HG03060 (cell line): ENCODE results near the gene KRTAP4-4.
"Not testable (repeated sequence)": the region's sequence is repeated elsewhere in the genome, so short reads cannot be mapped to it uniquely, and the experiment has no call there.

ENCODE experiments used
- ATAC-seq: cut with Tn5 transposase; IDR thresholded peaks from one replicate; pipeline ENCODE4 v1.9.1; 2021; ENCODE audit warnings: low read depth, moderate number of reproducible peaks; ENCODE audit not compliant: unreplicated experiment

KRTAP4-4 gene

GRCh38 chr17:41148971-41149651, 11.4 kb downstream of the KRTAP4-4 start:
- not testable (repeated sequence) for ATAC-seq

GRCh38 chr17:41147531-41148204, 12.9 kb downstream of the KRTAP4-4 start:
- ATAC-seq, result no peak

- ATAC-seq, result no peak
These were observed 15.3 kb downstream of the KRTAP4-4 start for GRCh38 chr17:41145261-41145660.

- no peak for ATAC-seq
These were observed 15.7 kb downstream of the KRTAP4-4 start for GRCh38 chr17:41144846-41145245.

GRCh38 chr17:41141361-41141760, 19.2 kb downstream of the KRTAP4-4 start:
- no peak for ATAC-seq

GRCh38 chr17:41140360-41141131, 20.0 kb downstream of the KRTAP4-4 start, which contains the start of gene KRTAP4-6:
Gene KRTAP4-6 (minus strand): TSS chr17:41140544. CDS start chr17:41140487, 57 bp downstream.
- no peak for ATAC-seq

GRCh38 chr17:41139865-41140264, 20.7 kb downstream of the KRTAP4-4 start:
- ATAC-seq, result not testable (repeated sequence)

- ATAC-seq, result no peak
These were observed 26.4 kb downstream of the KRTAP4-4 start for GRCh38 chr17:41133880-41134735.

- no peak for ATAC-seq
These were observed 28.6 kb downstream of the KRTAP4-4 start for GRCh38 chr17:41131979-41132378.

- no peak for ATAC-seq
These were observed 33.2 kb downstream of the KRTAP4-4 start for GRCh38 chr17:41127371-41127770.

- no peak for ATAC-seq
These were observed 34.1 kb downstream of the KRTAP4-4 start for GRCh38 chr17:41126412-41126811.

GRCh38 chr17:41125064-41125463, 35.5 kb downstream of the KRTAP4-4 start:
- no peak for ATAC-seq

GRCh38 chr17:41123991-41124371, 36.6 kb downstream of the KRTAP4-4 start, which contains the start of gene KRTAP4-12:
Gene KRTAP4-12 (minus strand): TSS chr17:41124182. CDS start chr17:41124122, 60 bp downstream.
- not testable (repeated sequence) for ATAC-seq

- ATAC-seq, result not testable (repeated sequence)
These were observed 37.1 kb downstream of the KRTAP4-4 start for GRCh38 chr17:41123292-41123990.

GRCh38 chr17:41121742-41122141, 38.8 kb downstream of the KRTAP4-4 start:
- ATAC-seq, result no peak

GRCh38 chr17:41119696-41120690, 40.6 kb downstream of the KRTAP4-4 start:
- ATAC-seq, result not testable (repeated sequence)

- no peak for ATAC-seq
These were observed 41.8 kb downstream of the KRTAP4-4 start for GRCh38 chr17:41118721-41119120.

- not testable (repeated sequence) for ATAC-seq
These were observed 42.6 kb downstream of the KRTAP4-4 start, which contains the start of gene KRTAP4-11 for GRCh38 chr17:41117846-41118386. Gene KRTAP4-11 (minus strand): TSS chr17:41118373. CDS start chr17:41118315, 58 bp downstream.
